ENCODE results near the gene CDH4. TPM values are rescaled to one million over a fixed set of nuclear protein-coding genes. Genes with fewer than 3 reads are reported as not detected.

The CDH4 gene
- polyA plus RNA-seq, 1 experiment, result 1.5 TPM

DNA sequence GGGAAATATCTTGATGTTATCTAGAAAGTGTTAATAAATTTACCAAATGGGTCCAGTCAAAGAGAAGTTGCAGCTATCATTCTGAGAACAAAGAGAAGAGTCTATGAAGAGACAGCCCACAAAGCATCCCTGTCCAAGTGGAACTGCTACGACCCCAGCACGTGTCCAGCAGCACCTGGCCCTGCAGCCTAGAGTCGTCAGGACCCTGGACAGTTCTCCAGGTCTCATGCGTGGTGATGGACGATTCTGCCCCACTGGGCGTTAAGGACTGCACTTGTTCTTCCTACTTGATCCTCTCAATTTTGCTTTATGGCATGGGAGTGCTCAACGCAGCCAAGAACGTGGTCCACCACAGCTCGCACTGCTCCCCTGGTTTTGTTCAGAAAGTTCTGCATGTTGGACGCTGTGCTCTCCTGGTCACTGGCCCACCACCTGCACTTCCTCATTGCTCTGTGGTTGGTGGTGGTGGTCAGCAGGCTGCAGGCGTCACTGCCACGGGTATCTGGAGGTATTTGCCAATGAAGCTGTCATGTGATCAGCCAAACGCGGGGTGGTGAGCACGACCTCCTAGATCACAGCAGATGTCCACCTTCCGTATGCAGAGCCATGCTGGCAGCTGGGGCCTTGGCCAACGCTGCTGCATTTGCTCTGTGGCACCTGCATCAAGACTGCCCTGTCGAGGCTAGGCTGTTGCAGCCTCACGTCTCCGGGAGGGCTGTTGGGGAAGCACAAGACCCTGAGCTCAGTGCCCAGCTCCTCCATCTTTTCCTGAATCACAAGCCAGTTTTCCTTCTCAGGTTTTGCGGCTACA lies 356.4 kb downstream of the CDH4 start:
- TF ChIP-seq, protein P1, sequence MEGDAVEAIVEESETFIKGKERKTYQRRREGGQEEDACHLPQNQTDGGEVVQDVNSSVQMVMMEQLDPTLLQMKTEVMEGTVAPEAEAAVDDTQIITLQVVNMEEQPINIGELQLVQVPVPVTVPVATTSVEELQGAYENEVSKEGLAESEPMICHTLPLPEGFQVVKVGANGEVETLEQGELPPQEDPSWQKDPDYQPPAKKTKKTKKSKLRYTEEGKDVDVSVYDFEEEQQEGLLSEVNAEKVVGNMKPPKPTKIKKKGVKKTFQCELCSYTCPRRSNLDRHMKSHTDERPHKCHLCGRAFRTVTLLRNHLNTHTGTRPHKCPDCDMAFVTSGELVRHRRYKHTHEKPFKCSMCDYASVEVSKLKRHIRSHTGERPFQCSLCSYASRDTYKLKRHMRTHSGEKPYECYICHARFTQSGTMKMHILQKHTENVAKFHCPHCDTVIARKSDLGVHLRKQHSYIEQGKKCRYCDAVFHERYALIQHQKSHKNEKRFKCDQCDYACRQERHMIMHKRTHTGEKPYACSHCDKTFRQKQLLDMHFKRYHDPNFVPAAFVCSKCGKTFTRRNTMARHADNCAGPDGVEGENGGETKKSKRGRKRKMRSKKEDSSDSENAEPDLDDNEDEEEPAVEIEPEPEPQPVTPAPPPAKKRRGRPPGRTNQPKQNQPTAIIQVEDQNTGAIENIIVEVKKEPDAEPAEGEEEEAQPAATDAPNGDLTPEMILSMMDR (IDR thresholded peaks at IDR 0.05; ENCODE audit: insufficient read depth, low read depth, low read length), result no peak
- CTCF ChIA-PET, result no interaction called here
- H3K36me3 ChIP-seq (ENCODE audit: control insufficient read depth, insufficient read depth, low read length), result no peaks in the 10 kb centered on the region
- no peaks in the 10 kb centered on the region for H3K27me3 ChIP-seq (ENCODE audit: control insufficient read depth, insufficient read depth, low read length)
- H3K4me3 ChIP-seq (ENCODE audit: low read depth, low read length), result no peak overlapping the region
- POLR2A ChIA-PET, result no interaction called here
- DNase-seq (ENCODE audit: low read depth), result no peak

DNA sequence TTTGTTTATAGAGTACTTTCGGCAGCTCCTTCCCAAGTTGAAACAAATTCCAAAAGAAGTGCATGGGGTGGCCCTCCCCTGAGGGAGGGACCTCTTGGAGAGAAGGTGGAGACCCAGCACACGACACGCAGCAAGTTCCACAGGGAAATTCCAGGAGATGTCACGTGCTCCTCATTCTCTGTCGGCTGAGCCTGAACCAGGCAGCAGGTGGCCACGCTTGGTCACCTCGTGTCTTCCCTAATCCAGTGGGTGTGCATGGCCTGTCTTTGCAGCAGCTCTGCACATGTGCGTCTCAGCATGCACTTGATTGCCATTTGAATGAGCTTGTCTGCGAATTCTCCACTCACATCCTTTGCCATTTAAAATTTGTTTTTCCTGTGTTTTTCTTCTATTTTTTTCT lies 357.4 kb downstream of the CDH4 start:
- no peak for DNase-seq (ENCODE audit: low read depth)
- TF ChIP-seq, protein P1 (IDR thresholded peaks at IDR 0.05; ENCODE audit: insufficient read depth, low read depth, low read length), result no peak
- Histone ChIP-seq H3K36me3 (ENCODE audit: control insufficient read depth, insufficient read depth, low read length) (no peaks in the 10 kb centered on the region), H3K27me3 (ENCODE audit: control insufficient read depth, insufficient read depth, low read length) (no peaks in the 10 kb centered on the region), H3K4me3 (ENCODE audit: low read depth, low read length) (no peak overlapping the region)
- ChIA-PET CTCF (interaction anchor here (0.5 kb wide), 1 partner anchor 96 kb away, joined by 3 read pairs; no protein-coding TSS in a partner anchor), POLR2A (no interaction called here)

GRCh38 chr20:61611401-61612180 lies 359.5 kb downstream of the CDH4 start:
- POLR2A ChIA-PET, result no interaction called here
- H3K27me3 ChIP-seq (ENCODE audit: control insufficient read depth, insufficient read depth, low read length), result no peaks in the 10 kb centered on the region
- no peak for DNase-seq (ENCODE audit: low read depth)
- H3K36me3 ChIP-seq (ENCODE audit: control insufficient read depth, insufficient read depth, low read length), result no peaks in the 10 kb centered on the region
- CTCF ChIA-PET, result no interaction called here
- TF ChIP-seq, protein P1 (IDR thresholded peaks at IDR 0.05; ENCODE audit: insufficient read depth, low read depth, low read length), result no peak
- H3K4me3 ChIP-seq (ENCODE audit: low read depth, low read length), result no peak overlapping the region

GRCh38 chr20:61613917-61614705 lies 362.1 kb downstream of the CDH4 start:
- DNase-seq (ENCODE audit: low read depth), result no peak
- Histone ChIP-seq H3K4me3 (ENCODE audit: low read depth, low read length) (no peak overlapping the region), H3K36me3 (ENCODE audit: control insufficient read depth, insufficient read depth, low read length) (no peaks in the 10 kb centered on the region), H3K27me3 (ENCODE audit: control insufficient read depth, insufficient read depth, low read length) (no peaks in the 10 kb centered on the region)
- POLR2A ChIA-PET, result no interaction called here
- CTCF ChIA-PET, result no interaction called here
- TF ChIP-seq, protein P1 (IDR thresholded peaks at IDR 0.05; ENCODE audit: insufficient read depth, low read depth, low read length), result no peak

- ChIA-PET CTCF (no interaction called here), POLR2A (no interaction called here)
- DNase-seq (ENCODE audit: low read depth), result no peak
- no peaks in the 10 kb centered on the region for H3K36me3 ChIP-seq (ENCODE audit: control insufficient read depth, insufficient read depth, low read length)
- H3K4me3 ChIP-seq (ENCODE audit: low read depth, low read length), result no peak overlapping the region
- no peaks in the 10 kb centered on the region for H3K27me3 ChIP-seq (ENCODE audit: control insufficient read depth, insufficient read depth, low read length)
- TF ChIP-seq, protein P1 (IDR thresholded peaks at IDR 0.05; ENCODE audit: insufficient read depth, low read depth, low read length), result no peak
Measured at GRCh38 chr20:61614706-61615100, 362.6 kb downstream of the CDH4 start.

All from BJ (cell line).